ENCODE results near the gene NRG3.

Gene NRG3

GRCh38 chr10:82472406-82473335 lies 597.7 kb downstream of the NRG3 start:
- DNase-seq (ENCODE audit: low spot score) = no peak

GRCh38 chr10:82477776-82478175 lies 602.8 kb downstream of the NRG3 start:
- DNase-seq (ENCODE audit: low spot score) = no peak

- DNase-seq (ENCODE audit: low spot score) = no peak
Measured at GRCh38 chr10:82492647-82493046, 617.7 kb downstream of the NRG3 start.

- no peak for DNase-seq (ENCODE audit: low spot score)
Measured at GRCh38 chr10:82496114-82496513, 621.1 kb downstream of the NRG3 start.

- DNase-seq (ENCODE audit: low spot score) = no peak
Measured at GRCh38 chr10:82497439-82497838, 622.4 kb downstream of the NRG3 start.

- no peak for DNase-seq (ENCODE audit: low spot score)
Measured at GRCh38 chr10:82498976-82499375, 624.0 kb downstream of the NRG3 start.

GRCh38 chr10:82505009-82505408 lies 630.0 kb downstream of the NRG3 start:
- no peak for DNase-seq (ENCODE audit: low spot score)

GRCh38 chr10:82506680-82507376 lies 631.8 kb downstream of the NRG3 start:
- DNase-seq (ENCODE audit: low spot score) = no peak

- DNase-seq (ENCODE audit: low spot score) = no peak
Measured at GRCh38 chr10:82515256-82515655, 640.3 kb downstream of the NRG3 start.

GRCh38 chr10:82529062-82529461 lies 654.1 kb downstream of the NRG3 start:
- no peak for DNase-seq (ENCODE audit: low spot score)

GRCh38 chr10:82535457-82535856 lies 660.5 kb downstream of the NRG3 start:
- DNase-seq (ENCODE audit: low spot score) = no peak

- no peak for DNase-seq (ENCODE audit: low spot score)
Measured at GRCh38 chr10:82536668-82537067, 661.7 kb downstream of the NRG3 start.

- DNase-seq (ENCODE audit: low spot score) = no peak
Measured at GRCh38 chr10:82538272-82538671, 663.3 kb downstream of the NRG3 start.

GRCh38 chr10:82543631-82544030 lies 668.6 kb downstream of the NRG3 start:
- DNase-seq (ENCODE audit: low spot score) = no peak

- no peak for DNase-seq (ENCODE audit: low spot score)
Measured at GRCh38 chr10:82544377-82544776, 669.4 kb downstream of the NRG3 start.

GRCh38 chr10:82551506-82551905 lies 676.5 kb downstream of the NRG3 start:
- DNase-seq (ENCODE audit: low spot score) = no peak

GRCh38 chr10:82552267-82552666 lies 677.3 kb downstream of the NRG3 start:
- DNase-seq (ENCODE audit: low spot score) = no peak

GRCh38 chr10:82554381-82554780 lies 679.4 kb downstream of the NRG3 start:
- no peak for DNase-seq (ENCODE audit: low spot score)

- DNase-seq (ENCODE audit: low spot score) = no peak
Measured at GRCh38 chr10:82558014-82558607, 683.1 kb downstream of the NRG3 start.

- DNase-seq (ENCODE audit: low spot score) = no peak
Measured at GRCh38 chr10:82564353-82565196, 689.6 kb downstream of the NRG3 start.

GRCh38 chr10:82565197-82565575 lies 690.2 kb downstream of the NRG3 start:
- no peak for DNase-seq (ENCODE audit: low spot score)

GRCh38 chr10:82572744-82573143 lies 697.8 kb downstream of the NRG3 start:
- no peak for DNase-seq (ENCODE audit: low spot score)
